SH-SY5Y (cell line): ENCODE results near the gene ITGB5.

Experiments used
- GATA2 ChIP-seq: IDR thresholded peaks from 2 replicates; pipeline ENCODE4 v1.6.1; 2011; ENCODE audit warnings: mild to moderate bottlenecking, low read depth, low read length
- GATA3 ChIP-seq: IDR thresholded peaks from 2 replicates; pipeline ENCODE4 v1.6.1; 2011; ENCODE audit warnings: low read depth, mild to moderate bottlenecking, low read length, moderate library complexity

Gene ITGB5, protein sequence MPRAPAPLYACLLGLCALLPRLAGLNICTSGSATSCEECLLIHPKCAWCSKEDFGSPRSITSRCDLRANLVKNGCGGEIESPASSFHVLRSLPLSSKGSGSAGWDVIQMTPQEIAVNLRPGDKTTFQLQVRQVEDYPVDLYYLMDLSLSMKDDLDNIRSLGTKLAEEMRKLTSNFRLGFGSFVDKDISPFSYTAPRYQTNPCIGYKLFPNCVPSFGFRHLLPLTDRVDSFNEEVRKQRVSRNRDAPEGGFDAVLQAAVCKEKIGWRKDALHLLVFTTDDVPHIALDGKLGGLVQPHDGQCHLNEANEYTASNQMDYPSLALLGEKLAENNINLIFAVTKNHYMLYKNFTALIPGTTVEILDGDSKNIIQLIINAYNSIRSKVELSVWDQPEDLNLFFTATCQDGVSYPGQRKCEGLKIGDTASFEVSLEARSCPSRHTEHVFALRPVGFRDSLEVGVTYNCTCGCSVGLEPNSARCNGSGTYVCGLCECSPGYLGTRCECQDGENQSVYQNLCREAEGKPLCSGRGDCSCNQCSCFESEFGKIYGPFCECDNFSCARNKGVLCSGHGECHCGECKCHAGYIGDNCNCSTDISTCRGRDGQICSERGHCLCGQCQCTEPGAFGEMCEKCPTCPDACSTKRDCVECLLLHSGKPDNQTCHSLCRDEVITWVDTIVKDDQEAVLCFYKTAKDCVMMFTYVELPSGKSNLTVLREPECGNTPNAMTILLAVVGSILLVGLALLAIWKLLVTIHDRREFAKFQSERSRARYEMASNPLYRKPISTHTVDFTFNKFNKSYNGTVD

DNA sequence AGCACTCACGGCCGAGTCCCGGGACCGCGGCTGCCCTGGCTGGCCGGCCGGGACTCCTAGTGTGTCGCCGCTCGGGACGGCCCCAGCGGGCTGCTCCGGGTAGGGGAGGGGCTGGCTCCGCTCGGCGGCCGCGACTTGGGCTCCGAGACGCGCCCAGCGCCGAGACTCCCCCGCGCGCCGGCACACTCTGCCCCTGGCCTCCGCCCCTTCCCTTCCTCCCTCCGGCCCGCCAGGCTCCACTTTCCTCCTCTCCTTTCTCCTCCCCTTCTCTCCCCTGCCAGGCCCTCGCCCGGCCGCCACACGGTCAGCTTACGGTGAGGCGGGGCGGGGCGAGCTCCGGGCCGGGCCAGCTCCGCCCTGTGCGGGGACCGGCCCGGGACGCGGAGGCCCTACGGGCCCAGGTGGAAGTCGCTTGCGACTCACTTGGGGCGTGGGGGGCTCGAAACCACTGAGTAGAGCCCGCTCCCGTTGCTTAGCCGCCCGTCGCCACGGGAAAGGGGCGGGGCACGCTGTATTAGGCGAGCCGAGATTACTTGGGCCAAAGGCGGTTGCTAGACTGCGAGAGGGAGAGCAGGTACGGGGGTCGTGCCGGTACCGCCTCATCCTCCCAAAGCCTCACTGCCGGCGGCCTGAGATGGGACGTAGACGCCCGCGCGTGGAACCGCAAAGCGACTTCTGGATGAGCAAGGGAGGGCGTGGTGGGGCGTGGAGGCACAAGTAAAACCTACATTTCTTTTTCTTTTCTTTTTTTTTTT lies at the start of gene ITGB5:
Gene ITGB5 (minus strand): TSS at position 189 of the 755 bp plus-strand sequence. CDS start 365 bp downstream, outside the sequence.
- TF ChIP-seq GATA2 (no peak), GATA3 (no peak)

DNA sequence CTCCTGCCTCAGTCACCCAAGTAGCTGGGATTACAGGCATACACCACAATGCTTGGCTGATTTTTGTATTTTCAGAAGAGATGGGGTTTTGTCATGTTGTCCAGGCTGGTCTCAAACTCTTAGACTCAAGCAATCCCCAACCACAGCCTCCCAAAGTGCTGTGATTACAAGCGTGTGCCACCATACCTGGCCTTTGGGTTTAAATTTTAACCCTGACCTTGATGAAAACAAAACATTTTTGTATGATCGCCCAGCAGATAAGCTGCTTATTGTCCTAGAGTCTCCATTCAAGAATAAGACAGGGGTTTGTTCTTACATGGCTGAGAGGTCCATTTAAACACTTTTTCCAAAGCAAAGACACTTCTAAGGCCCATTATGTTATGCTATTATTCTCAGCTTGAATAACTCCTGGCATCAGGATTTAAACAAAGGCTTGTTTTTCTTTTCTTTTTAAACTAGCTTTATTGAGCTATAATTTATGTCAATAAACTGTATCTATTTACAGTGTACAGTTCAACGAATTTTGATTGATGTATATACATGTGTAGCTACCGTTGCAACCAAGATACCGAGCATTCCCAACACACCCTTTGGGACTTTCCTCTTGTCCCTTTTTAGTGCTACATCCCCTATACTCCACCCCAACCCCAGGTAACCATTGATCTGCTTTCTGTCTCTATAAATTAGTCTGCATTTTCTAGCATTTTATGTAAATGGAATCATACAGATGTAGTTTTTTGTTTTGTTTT lies 48.8 kb upstream of the ITGB5 start:
- no peak for TF ChIP-seq GATA2
- TF ChIP-seq GATA3: no peak

DNA sequence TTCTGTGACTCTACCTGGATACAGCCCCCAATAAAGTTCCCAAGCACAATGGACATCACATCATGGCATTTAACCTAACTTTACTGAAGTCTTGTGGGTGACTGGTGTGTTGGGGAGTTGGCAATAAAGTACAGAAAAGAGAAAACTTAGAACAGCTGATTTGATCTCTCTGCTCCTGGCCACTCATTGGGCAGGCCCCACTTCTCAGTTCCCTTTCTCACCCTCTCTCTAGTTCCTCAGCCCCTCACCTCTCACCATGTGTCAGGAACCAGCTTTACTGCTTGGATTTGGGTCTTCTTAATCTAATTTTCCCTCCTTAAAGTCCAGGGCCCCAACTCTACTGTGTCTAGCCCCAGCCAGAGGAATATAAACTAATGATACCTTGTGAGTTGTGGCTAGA lies 48.1 kb upstream of the ITGB5 start:
- no peak for TF ChIP-seq GATA2
- no peak for TF ChIP-seq GATA3

DNA sequence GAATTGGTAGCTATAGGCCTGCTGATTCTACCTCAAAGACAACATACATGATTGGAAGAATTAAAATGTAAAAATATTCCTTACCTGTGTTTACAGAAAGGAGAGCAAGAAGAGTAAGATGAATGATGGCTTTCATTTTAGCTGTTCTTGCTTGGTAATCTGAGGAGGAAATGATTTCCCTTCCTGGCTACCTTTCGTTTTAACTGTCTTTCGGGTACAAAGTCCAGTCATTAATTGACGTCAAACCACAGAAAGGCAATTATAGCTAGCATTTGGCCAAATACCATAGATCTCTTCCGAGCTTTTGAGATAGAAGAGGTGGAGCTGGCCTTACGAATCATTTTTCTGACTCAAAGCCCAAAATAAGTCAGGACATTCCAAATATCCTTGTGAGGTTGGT lies 47.4 kb upstream of the ITGB5 start, which contains the start of gene MUC13:
Gene MUC13 (minus strand): TSS at position 175 of the 400 bp plus-strand sequence. CDS start 39 bp downstream, at position 136.
- no peak for TF ChIP-seq GATA3
- no peak for TF ChIP-seq GATA2

DNA sequence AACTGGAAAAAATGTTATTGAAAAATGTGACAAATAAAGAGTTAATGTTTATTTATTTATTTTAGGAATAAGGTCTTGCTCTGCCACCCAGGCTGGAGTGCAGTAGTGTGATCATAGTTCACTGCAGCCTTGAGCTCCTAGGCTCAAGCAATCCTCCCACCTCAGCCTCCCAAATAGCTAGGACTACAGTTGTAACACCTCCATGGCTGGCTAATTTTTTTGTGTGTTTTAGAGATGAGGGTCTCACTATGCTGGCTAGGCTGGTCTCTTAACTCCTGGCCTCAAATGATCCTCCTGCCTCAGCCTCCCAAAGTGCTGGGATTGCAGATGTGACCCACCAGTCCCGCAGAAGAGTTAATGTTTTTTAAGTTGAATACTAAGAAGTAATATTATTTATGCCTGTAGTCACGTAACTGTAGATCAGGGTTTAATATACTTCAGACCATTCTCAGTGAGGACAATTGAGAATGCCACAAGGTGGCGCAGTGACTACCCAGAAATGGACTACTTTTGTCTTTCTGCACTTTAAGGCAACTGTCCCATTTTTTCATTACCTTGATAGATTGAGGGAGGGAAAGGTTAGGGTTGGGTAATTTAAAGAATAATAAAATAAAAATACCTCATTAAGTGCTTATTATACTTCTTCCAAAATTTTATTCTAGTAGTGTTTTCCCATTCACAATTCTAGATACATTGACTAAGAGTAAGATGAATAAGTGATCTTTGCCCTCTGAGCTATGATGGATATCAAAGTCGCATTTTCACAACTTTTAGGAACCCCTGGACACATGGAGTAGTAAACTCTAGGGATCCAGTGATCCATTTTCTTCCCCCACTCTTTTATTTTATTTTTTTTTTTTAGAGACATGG lies 41.4 kb upstream of the ITGB5 start:
- no peak for TF ChIP-seq GATA3

DNA sequence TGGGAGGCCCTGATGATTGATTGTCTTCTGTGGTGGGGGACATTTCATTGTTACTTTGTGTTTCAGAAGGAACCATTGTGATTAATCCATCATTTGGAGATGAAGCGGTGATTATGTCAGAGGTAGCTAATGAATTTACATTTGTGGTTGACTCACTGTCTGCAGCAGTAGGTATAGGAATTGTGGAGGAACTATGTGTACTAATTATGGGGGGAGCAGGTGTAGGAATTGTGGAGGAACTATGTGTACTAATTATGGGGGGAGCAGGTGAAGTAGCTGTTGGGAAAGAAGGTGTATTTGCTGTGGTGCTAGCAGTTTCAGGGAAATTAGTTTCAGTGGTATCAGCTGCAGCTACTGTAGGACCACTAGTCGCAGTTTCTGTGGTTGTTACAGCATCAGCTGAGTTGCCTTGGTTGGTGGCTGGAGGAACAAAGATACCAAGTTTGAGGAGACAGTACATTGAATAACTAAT lies 40.4 kb upstream of the ITGB5 start:
- TF ChIP-seq GATA3 (no peak), GATA2 (no peak)

DNA sequence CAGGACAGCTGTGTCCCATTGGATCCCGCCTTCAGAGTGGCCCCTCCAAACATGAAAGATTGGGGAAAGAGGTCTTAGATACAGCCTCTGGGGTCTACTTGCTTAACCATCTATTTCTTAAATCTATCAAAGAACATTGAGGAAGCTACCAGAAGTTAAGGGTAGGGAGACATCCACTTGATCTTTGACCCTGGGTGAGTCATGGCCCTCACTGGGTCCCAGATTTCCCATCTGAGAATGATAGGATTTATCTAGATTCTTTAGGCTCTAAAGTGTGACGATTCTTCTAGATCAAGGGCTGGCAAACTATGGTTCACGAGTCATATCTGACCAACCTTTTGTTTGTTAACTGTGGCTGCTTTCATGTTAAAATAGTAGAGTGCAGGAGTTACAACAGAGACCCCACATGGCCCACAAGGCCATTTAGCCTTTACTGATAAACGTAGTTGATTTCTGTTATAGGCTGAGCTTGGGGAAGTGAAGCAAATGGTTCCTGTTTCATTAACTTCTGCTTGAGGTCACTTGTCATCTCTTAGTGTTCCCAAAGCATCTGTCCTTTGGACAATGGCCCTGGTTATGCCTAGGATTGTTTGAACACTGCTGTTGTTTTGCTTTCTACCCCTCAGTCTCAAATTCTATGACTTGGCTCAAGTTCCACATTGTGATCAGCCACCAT lies 39.4 kb upstream of the ITGB5 start:
- TF ChIP-seq GATA2 (no peak), GATA3 (no peak)

DNA sequence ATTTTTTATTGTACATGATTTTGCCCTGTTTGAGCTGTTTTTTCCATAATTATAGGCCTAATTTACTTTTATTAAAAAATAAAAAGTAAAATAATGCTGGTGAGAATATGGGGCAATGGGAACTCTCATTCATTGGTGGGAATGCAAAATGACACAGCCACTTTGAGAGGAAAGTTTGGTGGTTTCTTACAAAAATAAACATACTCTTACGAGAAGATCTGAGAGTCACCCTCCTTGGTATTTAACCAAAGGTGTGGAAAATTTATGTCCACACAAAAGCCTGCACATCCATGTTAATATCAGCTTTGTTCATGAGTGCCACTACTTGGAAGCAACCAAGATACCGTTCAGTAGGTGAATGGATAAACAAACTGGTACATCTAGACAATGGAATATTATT lies 37.6 kb upstream of the ITGB5 start:
- TF ChIP-seq GATA2 (no peak), GATA3 (no peak)

DNA sequence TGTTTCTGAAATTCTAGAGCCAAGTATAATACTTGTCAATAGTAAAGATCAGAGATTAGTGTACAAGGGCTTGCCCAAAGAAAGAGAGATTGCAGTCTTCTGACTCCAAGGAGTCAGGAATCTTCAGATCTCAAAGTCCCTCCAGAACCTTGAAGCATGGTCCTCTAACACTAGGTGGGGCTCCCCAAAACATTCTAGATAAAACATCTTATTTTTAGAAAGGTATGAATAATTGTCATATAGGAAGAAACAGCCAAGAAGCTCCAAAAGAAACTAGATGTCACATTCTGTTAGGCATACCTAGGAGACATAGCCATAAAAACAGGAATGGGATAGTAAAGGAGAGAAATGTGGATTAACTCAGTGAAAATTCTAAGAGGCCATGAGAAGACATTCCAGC lies 36.7 kb upstream of the ITGB5 start:
- no peak for TF ChIP-seq GATA3
- TF ChIP-seq GATA2: no peak

DNA sequence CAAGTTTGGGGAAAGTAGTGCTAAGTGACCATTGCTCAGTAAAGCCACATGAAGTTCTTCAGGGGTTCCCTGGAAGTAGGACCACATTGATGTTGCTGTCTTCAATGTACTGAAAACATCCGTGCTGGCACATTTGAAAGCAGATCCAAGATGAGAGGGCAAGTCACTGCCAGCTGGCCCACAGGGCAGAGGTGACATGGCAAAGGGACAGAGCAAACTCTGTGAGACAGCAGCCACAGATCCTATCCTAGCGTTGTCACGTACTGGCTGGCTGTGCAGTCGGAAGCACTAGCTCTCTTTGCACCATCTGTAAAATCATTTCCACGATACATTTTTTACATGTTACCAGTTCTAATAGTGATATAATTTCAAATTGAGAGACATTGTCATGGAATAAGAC lies 33.6 kb upstream of the ITGB5 start:
- no peak for TF ChIP-seq GATA3

DNA sequence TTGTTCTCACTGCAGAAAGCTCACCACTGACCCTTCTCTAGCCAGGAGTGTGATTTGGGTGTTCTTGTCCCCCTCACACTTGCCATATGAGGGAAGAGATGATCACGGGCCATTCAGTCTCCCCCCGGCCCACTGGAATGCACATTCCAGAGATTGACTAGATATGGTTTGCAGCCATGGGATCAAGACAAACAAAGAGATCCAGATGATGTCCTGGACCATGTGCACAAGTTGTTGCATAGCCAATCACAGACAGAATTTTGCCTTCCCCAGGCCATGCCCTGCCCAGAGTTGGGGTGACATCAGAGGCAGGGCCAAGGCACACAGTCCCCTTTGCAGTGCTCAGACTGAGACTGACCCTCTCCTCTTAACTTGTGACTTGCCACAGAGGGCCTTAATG lies 32.6 kb upstream of the ITGB5 start:
- TF ChIP-seq GATA2 (no peak), GATA3 (no peak)

DNA sequence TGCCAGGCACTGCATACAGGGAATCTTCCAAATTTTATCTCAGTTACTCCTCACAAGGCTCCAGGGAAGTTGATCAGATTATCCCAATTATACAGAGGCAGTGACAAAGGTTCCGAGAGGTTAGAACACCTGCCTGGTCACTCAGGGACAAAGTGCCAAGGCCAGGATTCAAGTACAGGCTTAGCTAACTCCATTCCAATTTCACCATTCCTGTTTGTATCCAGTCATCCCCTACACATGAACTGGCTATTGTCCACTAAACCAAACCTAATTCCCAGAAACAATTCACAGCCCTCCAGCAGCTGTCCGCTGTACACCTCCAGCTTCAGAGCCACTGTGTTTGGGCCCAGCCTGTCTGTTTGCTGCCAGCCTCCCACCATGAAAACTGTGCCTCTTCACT lies 31.4 kb upstream of the ITGB5 start:
- TF ChIP-seq GATA3 (no peak), GATA2 (no peak)
